GM21390 (cell line): ENCODE results near the gene PBLD.
A peak's percentile ranks its signal among the peaks of the same experiment; 100 is the strongest.
"Not testable (repeated sequence)": the region's sequence is repeated elsewhere in the genome, so short reads cannot be mapped to it uniquely, and the experiment has no call there.

ENCODE experiments used
- ATAC-seq: cut with Tn5 transposase; IDR thresholded peaks from one replicate; pipeline ENCODE4 v1.9.1; 2021; ENCODE audit not compliant: unreplicated experiment

Gene PBLD

GRCh38 chr10:68284062-68285001 is 48.4 kb downstream of the PBLD start:
- no peak for ATAC-seq

- no peak for ATAC-seq
These were observed 52.0 kb downstream of the PBLD start for GRCh38 chr10:68280758-68281157.

DNA sequence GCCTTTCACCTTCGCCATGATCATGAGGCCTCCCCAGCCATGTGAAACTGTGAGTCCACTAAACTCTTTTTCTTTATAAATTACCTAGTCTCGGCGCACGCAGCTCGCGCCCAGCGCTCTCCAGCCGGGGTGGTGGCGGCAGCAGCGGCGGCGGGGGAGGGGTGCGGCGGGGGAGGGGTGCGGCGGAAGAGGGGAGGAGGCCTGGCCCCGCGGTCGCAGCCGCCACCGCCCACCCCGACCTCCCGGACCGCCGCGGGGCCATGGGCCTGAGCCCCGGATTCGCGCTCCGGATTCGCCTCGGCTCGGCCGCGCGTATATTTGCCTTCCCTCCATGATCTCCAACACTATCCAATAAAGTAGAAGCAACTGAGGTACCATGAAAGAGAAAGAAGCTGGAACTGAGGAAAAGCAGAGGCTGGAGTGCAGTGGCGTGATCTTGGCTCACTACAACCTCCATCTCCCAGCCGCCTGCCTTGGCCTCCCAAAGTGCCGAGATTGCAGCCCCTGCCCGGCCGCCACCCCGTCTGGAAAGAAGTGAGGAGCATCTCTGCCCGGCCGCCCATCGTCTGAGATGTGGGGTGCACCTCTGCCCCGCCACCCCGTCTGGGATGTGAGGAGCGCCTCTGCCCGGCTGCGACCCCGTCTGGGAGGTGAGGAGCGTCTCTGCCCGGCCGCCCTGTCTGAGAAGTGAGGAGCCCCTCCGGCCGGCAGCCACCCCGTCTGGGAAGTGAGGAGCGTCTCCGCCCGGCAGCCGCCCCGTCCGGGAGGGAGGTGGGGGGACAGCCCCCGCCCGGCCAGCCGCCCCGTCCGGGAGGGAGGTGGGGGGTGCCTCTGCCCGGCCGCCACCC is 53.6 kb downstream of the PBLD start:
- not testable (repeated sequence) for ATAC-seq

DNA sequence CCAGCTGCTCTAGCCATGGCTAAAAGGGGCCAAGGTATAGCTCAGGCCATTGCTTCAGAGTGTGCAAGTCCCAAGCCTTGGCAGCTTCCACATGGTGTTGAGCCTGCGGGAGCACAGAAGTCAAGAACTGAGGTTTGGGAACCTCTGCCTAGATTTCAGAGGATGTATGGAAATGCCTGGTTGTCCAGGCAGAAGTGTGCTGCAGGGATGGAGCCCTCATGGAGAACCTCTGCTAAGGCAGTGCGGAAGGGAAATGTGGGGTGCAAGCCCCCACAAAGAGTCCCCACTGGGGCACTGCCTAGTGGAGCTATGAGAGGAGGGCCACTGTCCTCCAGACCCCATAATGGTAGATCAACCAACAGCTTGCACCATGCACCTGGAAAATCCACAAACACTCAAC is 54.9 kb downstream of the PBLD start:
- not testable (repeated sequence) for ATAC-seq

DNA sequence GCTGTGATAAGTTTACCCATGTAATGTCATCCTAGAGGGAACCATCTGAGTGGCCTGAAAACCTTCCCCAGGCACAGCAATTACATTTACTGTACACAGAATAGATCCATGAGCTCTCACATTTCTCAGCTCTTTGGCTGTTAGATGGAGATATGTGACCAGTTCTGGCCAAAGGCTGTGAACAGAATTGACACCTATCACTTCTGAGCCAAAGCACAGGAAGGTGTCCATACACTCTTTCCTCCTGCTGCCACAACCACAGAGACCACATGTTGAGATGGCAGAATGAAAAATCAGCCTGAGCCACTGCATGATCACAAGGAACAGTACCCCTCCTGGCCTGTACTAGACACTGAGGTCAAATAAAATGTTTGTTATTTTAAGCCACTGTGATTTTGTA is 56.5 kb downstream of the PBLD start:
- no peak for ATAC-seq

DNA sequence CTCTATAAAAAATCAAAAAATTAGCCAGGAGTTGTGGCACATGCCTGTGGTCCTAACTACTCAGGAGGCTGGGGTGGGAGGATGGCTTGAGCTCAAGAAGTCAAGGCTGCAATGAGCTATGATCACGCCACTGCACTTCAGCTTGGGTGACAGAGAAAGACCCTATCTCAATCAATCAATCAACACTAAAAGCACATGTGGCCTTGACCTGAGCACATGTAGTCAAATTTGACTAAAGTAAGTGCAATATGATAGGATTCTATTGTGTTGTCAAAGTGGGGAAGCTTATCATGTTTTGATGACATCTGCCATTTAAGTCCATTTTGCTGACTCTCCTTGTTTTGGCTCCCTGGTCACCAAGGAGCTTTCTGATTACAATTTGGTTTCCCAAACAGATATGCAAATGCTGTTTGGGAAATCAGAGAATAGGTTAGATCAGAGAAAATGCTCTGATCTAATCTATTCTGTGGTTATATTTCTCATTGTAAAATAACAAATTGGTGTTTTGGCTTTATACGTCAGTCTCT is 57.1 kb downstream of the PBLD start:
- ATAC-seq = no peak

DNA sequence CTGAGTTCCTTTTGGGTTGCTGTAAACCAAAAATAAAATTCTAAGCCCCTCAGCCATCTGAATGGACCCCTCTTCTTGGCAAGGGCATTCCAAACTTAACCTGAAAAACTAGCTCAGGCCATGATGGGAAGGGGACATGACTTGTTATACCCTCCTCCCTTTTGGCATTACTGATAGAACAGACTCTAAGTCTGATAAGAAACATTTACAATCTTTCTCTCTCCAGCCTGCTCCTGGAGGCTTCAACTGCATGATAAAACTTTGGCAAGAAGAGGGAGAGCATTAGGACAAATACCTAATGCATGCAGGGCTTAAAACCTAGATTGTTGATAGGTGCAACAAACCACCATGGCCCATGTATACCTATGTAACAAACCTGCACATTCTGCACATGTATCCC is 59.9 kb downstream of the PBLD start:
- no peak for ATAC-seq

DNA sequence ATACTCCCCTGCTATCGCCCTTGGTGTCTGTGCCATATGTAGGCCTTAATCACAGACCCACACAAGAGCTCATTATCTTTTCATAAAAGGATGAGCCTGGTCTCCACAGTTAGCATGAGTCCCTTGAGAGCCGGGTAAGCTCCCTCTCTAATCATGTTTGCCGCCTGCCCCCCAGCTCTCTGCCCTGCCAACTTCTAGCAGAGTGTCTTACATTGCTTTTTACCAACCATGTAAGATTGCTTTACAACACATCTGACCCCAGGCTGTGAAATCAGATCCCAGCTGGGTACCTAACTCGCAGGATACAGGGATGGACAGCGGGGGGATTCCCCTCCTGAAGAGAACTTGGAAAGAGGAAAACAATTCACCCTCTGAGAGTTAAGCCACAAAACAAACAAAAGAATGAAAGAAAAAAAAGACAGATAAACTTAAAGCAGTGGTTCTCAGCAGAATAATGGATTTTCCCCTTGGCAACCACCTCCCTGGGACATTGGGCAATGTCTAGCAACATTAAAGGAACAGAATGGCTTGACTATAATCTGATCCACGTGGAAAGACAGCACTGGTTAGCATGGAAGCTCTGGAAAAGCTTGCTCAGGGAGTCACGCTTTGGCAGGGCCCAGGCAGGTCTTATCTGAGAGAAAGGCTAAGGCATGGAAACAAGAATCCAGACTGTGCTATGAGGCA is 61.4 kb downstream of the PBLD start:
- no peak for ATAC-seq

DNA sequence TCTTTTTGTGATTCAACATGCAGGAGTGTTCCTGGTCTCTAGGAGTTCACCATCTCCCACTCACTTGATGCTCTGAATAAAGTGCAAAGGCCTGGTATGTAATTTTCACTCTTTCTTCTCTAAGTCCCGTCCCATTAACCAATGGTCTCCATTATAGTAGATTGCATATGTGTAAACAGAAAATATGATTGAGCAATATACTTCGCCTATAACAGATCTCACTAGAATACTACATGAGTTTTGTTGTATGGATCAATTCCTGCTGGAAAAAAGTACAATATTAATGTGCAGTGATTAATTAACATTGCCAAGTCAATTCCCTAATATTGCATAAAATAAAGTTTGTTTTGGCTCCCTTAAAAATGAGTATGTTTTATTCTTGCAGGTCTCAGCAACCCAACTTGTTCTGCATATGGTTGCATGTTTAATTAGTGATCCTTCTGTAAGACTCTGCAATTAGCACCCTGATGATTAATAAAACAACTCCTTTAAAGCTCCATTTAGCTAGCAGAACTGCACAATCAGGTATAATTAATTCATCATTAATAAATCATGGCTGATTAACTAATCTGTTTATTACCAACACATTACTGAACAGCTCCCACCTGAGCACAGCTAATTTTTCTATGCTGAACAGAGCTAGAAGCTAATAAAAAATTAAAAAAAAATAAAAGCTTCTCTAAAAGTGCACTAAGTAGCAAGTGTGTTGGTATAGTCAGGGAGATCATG is 63.0 kb downstream of the PBLD start:
- no peak for ATAC-seq

DNA sequence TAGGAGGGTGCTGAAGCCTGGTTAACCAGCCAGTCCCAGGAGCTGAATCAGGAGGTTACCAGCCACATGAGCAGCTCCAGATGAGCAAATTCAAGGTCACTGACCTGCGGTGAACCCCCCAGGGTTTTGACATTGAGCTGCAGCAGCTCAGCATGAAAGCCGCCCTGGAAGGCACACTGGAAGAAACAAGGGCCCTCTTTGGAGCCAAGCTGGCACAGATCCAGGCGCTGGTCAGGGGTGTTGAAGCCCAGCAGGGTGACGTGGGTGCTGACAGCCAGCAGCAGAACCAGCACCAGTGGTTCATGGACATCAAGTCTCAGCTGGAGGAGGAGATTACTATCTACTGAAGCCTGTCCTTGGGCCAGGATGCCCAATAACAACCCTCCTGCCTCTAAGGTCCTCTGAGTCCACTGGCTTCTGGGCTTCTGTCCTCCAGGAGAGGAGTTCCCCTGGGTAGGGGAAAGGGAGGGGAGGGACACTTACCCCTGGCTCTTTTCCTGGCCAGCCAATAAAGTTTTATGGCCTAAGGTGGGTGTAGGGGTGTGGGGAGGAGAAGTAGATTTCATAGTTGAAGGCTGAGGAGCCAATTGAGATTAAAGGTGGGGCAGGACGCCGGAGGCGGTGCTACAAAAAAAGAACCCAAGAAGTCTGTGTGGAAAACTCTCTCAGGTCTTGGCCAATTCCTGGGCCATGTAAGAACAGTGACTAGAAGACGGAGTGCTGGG is 71.4 kb downstream of the PBLD start:
- ATAC-seq = no peak

- no peak for ATAC-seq
These were observed 79.4 kb downstream of the PBLD start for GRCh38 chr10:68253346-68253745.

DNA sequence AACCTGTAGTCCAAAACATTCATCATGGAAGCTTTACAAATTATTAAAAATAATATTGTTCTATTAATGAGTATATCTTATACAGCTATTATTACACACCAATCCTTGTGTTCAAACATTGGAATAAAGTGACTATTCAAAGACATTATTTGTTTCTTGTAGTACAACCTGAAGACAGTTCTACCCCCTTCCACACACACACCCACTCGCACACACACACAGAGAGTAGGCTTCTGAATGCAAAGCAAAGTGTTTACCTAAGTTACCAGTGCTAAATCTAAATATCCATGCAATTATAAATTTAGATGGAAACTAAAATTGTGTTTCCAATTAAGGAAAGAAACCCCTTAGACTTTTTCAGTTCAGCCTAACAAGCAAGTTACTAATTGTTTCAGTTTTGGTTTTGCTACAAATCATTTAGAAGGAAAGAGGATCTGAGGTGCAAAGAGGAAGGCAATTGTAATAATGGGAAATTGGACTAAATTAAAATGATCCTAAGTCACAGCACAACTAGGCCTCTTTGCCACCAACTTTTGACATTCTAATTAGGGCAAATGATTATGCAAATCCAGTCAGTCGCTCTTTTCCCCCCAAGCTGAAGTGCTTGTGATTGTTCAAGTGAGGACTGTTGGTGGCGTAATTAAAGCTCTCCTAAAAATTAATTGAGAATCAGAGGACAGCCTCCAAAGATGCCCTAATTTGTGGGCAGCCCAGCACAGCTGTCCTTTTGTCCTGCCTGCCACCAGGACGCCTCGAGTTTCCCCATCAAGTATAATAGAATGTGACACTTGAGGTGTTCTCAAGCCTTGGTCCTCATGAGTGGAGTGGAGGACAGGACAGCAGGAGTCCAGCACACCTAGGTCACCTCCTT is 80.9 kb downstream of the PBLD start:
- ATAC-seq = peak; percentile 63

- ATAC-seq = no peak
These were observed 81.6 kb downstream of the PBLD start for GRCh38 chr10:68251151-68251550.

DNA sequence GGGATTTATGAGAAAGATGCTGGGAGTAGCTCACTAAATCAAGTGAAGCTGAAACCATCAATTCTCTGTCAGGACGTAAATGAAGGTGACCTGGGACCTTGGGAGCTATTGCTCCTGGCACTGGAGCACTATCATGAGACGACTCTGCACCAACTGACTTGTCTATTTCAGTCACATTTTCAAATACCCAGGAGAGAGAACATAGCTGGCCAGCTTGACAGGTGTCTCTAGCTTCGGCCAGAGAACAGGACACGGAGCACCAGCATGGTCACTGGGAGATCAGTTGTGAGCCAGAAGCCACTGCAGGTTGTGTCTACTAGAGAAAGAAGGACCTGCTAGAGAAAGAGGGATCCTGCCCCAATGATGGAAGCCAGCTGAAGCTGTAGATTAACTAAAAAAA is 83.4 kb downstream of the PBLD start:
- ATAC-seq = no peak

DNA sequence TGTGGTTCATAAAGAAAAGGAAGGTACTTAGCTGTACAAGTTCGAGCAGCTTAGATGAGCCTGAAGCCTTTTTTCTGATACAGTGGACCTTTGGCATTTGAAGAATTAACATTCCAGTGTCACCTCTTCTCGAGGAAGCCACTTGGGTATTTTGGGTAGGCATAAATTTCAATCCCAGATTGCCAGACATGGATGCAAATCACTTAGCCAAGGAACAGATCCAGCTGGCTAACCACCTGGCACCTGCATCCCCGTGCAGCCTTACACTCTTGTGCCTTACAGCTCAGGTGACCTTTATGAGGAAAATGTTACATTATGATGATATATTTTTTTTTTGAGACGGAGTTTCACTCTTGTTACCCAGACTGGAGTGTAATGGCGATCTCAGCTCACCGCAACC is 84.8 kb downstream of the PBLD start:
- no peak for ATAC-seq

DNA sequence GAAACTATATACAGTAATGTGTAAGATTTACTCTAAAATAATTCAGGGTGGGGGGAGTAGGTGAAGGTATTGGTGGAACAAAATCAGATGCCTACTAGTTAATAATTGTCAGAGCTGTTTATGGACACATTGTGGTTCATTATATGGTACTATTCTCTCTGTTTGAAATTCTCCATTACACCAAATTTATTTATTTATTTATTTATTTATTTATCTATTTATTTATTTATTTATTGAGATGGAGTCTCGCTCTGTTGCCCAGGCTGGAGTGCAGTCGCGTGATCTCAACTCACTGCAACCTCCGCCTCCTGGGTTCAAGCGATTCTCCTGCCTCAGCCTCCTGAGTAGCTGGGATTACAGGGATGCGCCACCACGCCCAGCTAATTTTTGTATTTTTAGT is 86.3 kb downstream of the PBLD start:
- ATAC-seq = not testable (repeated sequence)

- no peak for ATAC-seq
These were observed 90.7 kb downstream of the PBLD start for GRCh38 chr10:68242051-68242450.

- no peak for ATAC-seq
These were observed 93.1 kb downstream of the PBLD start for GRCh38 chr10:68239596-68240150.

GRCh38 chr10:68239069-68239468 is 93.7 kb downstream of the PBLD start:
- no peak for ATAC-seq
